Lower leg skin (tissue), 4 donors: ENCODE data around the gene ODF2. TPM values are rescaled to one million over a fixed set of nuclear protein-coding genes. Genes with fewer than 3 reads are reported as not detected.
A peak's percentile ranks its signal among the peaks of the same experiment; 100 is the strongest.
"Not testable (repeated sequence)": the region's sequence is repeated elsewhere in the genome, so short reads cannot be mapped to it uniquely, and the experiment has no call there.

Source experiments
- DNase-seq, 2 donors: peaks; one replicate each; pipeline ENCODE4 v3.0.0-alpha.2; 2019; ENCODE audit warnings: low spot score in 2 of 2
- H3K4me3 ChIP-seq: fragments of 200-600 bp; sonication (generic); 2 replicates; pipeline ENCODE4 v1.5.1; 2017; ENCODE audit warnings: mild to moderate bottlenecking, low read depth; ENCODE audit not compliant: poor library complexity, severe bottlenecking
- POLR2A ChIP-seq, 2 donors: fragments of 450-650 bp; IDR thresholded peaks; one replicate each; pipeline ENCODE4 v1.6.1; 2016 to 2017; ENCODE audit warnings: antibody characterized with exemption in 2 of 2, mild to moderate bottlenecking in 1 of 2, moderate library complexity in 1 of 2
- WGBS, 2 donors: methylation state at CpG; one replicate each; pipeline ENCODE4 v1.1.5; 2018; 5-methylcytosine and 5-hydroxymethylcytosine counted together
- intact Hi-C: fragments of 100-400 bp; cut with DNase I; formaldehyde crosslinking; loops from one replicate; pipeline ENCODE4 v1.15.0; 2023; ENCODE audit warnings: low total_unique reads
- total RNA-seq, 4 donors: library from RNA; depleted of rRNA; stranded (reverse); fragments of >200 nt; gene quantifications; one replicate each; pipeline ENCODE4 v1.1.0, GENCODE V29; 2016
- TF ChIP-seq, protein P1 (sequence below), 3 donors: fragments of 450-650 bp; IDR thresholded peaks; one replicate each; pipeline ENCODE4 v1.5.1; 2016; ENCODE audit warnings: antibody characterized with exemption in 3 of 3, mild to moderate bottlenecking in 3 of 3, moderate library complexity in 2 of 3

Gene ODF2
- total RNA-seq, 4 donors from 2014 or later = 15.0 to 22.1 (median 18.0) TPM

DNA sequence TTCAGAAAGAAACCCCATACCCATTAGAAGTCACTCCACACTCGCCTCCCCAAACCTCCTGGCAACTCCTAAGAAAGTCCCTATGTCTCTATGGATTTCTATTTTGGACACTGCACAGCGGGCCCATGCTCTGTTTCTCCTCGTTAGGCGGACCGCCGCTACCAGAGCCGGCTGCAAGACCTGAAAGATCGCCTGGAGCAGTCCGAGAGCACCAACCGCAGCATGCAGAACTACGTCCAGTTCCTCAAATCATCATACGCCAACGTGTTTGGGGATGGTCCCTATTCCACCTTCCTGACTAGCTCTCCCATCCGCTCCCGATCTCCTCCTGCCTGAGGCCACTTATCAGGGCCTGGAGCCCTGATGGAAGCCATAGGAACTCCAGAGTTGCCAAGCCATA lies 44.1 kb downstream of the ODF2 start:
- TF ChIP-seq, protein P1, sequence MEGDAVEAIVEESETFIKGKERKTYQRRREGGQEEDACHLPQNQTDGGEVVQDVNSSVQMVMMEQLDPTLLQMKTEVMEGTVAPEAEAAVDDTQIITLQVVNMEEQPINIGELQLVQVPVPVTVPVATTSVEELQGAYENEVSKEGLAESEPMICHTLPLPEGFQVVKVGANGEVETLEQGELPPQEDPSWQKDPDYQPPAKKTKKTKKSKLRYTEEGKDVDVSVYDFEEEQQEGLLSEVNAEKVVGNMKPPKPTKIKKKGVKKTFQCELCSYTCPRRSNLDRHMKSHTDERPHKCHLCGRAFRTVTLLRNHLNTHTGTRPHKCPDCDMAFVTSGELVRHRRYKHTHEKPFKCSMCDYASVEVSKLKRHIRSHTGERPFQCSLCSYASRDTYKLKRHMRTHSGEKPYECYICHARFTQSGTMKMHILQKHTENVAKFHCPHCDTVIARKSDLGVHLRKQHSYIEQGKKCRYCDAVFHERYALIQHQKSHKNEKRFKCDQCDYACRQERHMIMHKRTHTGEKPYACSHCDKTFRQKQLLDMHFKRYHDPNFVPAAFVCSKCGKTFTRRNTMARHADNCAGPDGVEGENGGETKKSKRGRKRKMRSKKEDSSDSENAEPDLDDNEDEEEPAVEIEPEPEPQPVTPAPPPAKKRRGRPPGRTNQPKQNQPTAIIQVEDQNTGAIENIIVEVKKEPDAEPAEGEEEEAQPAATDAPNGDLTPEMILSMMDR (IDR thresholded peaks at IDR 0.05) = no peak
- no peak for TF ChIP-seq POLR2A (IDR thresholded peaks at IDR 0.05)
- 91 to 96% methylated on average over 15 of the region's 15 CpGs for WGBS, 2 donors
- intact Hi-C loops = no loop called here
- H3K4me3 ChIP-seq = no peak overlapping the region
- peak in 1 of 2 donors; percentile 82 for DNase-seq

DNA sequence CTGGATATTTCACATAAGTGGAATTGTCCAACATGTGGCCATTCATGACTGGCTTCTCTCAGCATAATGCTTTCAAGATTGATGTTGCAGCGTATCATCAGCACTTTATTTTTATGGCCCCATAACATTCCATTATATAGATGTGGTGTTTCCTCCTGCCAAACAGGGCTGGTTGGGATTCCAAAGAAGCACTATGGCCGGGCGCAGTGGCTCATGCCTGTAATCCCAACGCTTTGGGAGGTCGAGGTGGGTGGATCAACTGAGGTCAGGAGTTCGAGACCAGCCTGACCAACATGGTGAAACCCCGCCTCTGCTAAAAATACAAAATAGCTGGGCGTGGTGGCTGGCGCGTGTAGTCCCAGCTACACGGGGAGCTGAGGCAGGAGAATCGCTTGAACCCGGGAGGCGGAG lies 47.6 kb downstream of the ODF2 start:
- 31 to 35% methylated on average over 14 of the region's 14 CpGs for WGBS, 2 donors
- DNase-seq, H3K4me3 ChIP-seq, intact Hi-C loops: not testable (repeated sequence)

- intact Hi-C loops = no loop called here
- no peak overlapping the region for H3K4me3 ChIP-seq
- no peak for DNase-seq
- 14 to 19% methylated on average over 11 of the region's 11 CpGs for WGBS, 2 donors
- no peak for TF ChIP-seq POLR2A (IDR thresholded peaks at IDR 0.05)
- TF ChIP-seq, protein P1 (IDR thresholded peaks at IDR 0.05) = no peak
Measured at GRCh38 chr9:128503870-128504269, 48.1 kb downstream of the ODF2 start.

- WGBS, 2 donors = 0% methylated on average over 50 to 62 of the region's 64 CpGs
- peak in 1 of 2 donors; percentile 43 for TF ChIP-seq POLR2A (IDR thresholded peaks at IDR 0.05)
- TF ChIP-seq, protein P1 (IDR thresholded peaks at IDR 0.05) = no peak
- intact Hi-C loops = no loop called here
- H3K4me3 ChIP-seq = peak within 1 kb of the TSS; percentile 77
- peak; percentile 92 to 98 for DNase-seq
Measured at GRCh38 chr9:128504485-128505413, 48.9 kb downstream of the ODF2 start, which contains the start of gene GLE1. TSS of gene GLE1 (plus strand) at chr9:128504719. CDS start at chr9:128504806, 87 bp downstream.

GRCh38 chr9:128505414-128505765 lies 49.6 kb downstream of the ODF2 start:
- 15 to 24% methylated on average over 6 of the region's 6 CpGs for whole genome bisulfite sequencing, 2 donors
- DNase-seq = no peak
- intact Hi-C loops = no loop called here
- peak overlapping the region; percentile 77 for H3K4me3 ChIP-seq
- TF ChIP-seq POLR2A (IDR thresholded peaks at IDR 0.05) = no peak
- TF ChIP-seq, protein P1 (IDR thresholded peaks at IDR 0.05) = no peak

- DNase-seq, intact Hi-C loops, H3K4me3 ChIP-seq: not testable (repeated sequence)
- WGBS, 2 donors = 78 to 86% methylated on average over 12 of the region's 12 CpGs
Measured at GRCh38 chr9:128505906-128506305, 50.1 kb downstream of the ODF2 start.
